Activated naive CD4-positive, alpha-beta T cell treated with anti-CD3 and anti-CD28 coated beads, Interleukin-2, amount 50 U/mL, for 24 hours (primary cell): ENCODE measurements around the gene ANO7.
"Not testable (repeated sequence)": the region's sequence is repeated elsewhere in the genome, so short reads cannot be mapped to it uniquely, and the experiment has no call there.

Source experiments
- H3K27ac Mint-ChIP-seq: one replicate; pipeline ENCODE4 v1.8.0; 2021; ENCODE audit warnings: mild to moderate bottlenecking, mixed read lengths
- H3K27me3 Mint-ChIP-seq: one replicate; pipeline ENCODE4 v1.8.0; 2021; ENCODE audit warnings: mixed read lengths
- H3K36me3 Mint-ChIP-seq: one replicate; pipeline ENCODE4 v1.8.0; 2021; ENCODE audit warnings: mixed read lengths
- H3K4me1 Mint-ChIP-seq: one replicate; pipeline ENCODE4 v1.8.0; 2021; ENCODE audit warnings: mixed read lengths
- H3K4me3 Mint-ChIP-seq: one replicate; pipeline ENCODE4 v1.8.0; 2021; ENCODE audit warnings: mild to moderate bottlenecking, mixed read lengths
- H3K9me3 Mint-ChIP-seq: one replicate; pipeline ENCODE4 v1.8.0; 2021; ENCODE audit warnings: mixed read lengths

The ANO7 gene

DNA sequence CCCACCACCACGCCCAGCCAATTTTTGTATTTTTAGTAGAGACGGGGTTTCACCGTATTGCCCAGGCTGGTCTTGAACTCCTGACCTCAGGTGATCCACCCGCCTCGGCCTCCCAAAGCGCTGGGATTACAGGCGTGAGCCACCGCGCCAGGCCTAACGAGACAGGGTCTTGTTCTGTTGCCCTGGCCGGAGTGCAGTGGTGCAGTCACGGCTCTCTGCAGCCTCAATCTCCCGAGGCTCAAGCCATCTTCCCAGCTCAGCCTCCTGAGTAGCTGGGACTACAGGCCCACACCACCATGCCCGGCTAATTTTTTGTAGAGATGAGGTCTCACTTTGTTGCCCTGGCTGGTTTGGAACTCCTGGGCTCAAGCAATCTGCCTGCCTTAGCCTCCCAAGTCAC, 8.8 kb downstream of the ANO7 start:
- not testable (repeated sequence) for H3K4me1 Mint-ChIP-seq, H3K27ac Mint-ChIP-seq, H3K4me3 Mint-ChIP-seq, H3K36me3 Mint-ChIP-seq, H3K9me3 Mint-ChIP-seq, H3K27me3 Mint-ChIP-seq

DNA sequence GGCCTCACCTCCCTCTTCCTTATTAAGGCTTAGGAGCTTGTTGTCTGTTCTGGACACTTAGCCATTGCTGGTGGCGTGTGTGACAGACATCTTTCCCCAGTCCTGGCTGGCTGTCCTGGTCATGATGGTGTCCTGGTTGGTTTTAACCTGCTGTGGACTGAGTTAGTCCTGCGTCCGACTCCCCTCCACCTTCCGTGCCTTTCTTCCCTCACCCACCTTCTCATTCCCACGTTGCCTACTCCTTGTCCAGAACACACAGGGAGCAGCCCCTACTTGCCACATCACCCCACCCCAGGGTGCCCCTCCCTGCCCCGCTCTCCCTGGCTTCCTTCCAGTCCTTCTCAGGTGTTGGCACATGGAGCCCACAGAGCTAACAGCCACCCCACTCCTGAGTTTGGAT, 9.5 kb downstream of the ANO7 start:
- H3K4me3 Mint-ChIP-seq: no peak overlapping the region
- no peaks in the 10 kb centered on the region for H3K9me3 Mint-ChIP-seq
- no peaks in the 10 kb centered on the region for H3K4me1 Mint-ChIP-seq
- no peak overlapping the region for H3K27ac Mint-ChIP-seq
- no peaks in the 10 kb centered on the region for H3K36me3 Mint-ChIP-seq
- H3K27me3 Mint-ChIP-seq: no peaks in the 10 kb centered on the region

DNA sequence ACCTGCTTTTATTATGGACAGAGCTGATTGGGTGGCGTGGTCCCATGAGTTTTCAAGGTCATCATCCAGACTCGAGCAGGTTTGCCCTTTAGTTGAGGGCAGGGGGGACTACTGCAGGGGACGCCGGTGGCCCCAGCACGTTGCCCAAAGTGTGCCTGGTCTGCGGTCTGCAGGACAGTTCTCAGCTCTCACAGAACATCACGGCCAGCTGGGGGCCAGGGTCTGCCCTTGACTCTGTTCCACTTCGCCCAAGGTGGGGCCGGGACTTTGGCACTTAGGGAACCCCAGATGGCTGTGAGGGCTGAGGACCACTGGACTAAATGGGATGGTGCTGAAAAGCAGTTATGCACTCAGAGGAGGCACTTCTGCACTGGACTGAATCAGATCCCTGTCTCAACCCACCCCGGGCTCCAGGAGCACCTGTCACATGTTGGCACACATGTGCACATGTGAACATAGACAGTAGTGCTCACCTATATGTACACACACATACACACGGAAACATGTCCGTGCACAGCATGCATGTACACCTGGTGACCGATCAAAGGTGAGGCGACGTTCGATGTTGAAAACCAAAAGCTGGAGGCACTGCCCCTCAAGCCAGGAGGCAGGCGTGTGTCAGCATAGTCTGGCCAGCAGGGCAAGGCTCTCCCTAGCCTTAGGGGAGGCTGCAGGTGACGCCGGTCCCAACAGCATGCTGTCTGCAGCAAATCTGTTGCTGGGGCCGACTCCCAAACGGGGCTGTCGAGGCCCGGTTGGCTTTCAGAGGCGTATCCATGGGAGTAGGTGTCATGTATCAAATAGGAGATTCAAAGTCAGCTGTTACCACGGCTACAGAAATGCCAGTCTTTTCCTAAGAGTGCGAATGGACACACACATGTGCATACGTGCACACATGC, 10.2 kb downstream of the ANO7 start:
- H3K27me3 Mint-ChIP-seq: no peaks in the 10 kb centered on the region
- no peak overlapping the region for H3K27ac Mint-ChIP-seq
- H3K4me1 Mint-ChIP-seq: no peaks in the 10 kb centered on the region
- no peak overlapping the region for H3K4me3 Mint-ChIP-seq
- H3K36me3 Mint-ChIP-seq: no peaks in the 10 kb centered on the region
- H3K9me3 Mint-ChIP-seq: no peaks in the 10 kb centered on the region

DNA sequence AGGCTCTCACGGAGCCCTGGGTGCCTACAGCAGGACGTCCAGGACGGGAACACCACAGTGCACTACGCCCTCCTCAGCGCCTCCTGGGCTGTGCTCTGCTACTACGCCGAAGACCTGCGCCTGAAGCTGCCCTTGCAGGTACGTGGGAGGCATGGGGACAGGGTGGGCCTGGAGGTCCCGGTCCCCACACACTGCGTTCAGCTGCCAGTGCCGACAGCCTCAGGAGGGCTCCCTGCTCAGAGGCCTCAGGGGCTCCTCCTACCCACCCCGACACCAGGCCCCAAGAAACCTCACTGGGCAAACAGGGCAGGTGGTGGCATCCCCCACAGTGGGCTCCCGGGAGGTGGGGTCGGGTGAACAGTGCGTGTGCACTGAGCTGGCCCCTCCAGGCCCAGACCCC, 10.8 kb downstream of the ANO7 start:
- Mint-ChIP-seq H3K4me3 (no peak overlapping the region), H3K4me1 (no peaks in the 10 kb centered on the region), H3K27ac (no peak overlapping the region), H3K9me3 (no peaks in the 10 kb centered on the region), H3K27me3 (no peaks in the 10 kb centered on the region), H3K36me3 (no peaks in the 10 kb centered on the region)

DNA sequence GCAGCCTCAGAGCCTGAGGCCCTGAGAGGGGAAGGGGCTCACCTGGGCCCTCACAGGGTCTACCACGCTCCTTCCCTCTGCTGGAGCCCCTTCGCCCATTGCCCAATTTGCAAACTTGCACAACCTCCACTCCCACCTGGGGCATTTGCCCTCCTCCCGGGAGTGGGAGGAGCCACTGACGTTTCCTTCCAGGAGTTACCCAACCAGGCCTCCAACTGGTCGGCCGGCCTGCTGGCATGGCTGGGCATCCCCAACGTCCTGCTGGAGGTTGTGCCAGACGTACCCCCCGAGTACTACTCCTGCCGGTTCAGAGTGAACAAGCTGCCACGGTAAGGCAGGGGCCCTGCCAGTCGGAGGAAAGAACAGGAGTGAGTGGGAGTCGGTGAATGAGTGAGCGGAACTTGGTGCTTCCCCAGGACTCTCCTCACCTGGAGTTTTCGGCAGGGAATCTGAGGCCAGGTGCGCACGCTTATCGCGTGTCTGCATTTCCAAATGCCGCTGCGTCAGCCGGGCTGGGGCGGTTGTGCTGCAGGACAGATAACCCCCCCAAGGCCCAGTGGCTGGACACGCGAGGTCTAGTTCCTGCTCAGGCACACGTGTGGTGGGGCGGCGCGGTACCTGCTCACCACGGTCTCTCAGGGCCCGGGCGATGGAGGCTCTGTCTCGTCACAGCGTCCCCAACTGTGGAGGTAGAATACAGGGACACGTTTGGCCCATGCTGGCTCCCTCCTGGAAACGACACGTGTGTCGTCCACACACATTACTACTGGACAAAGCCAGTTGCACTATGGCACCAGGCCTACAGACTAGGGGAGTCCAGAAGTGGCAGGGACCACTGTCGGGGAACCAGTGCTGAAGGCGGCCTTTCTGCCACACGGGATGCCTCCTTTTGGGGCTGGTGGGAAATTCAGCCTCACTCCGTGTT, 11.7 kb downstream of the ANO7 start:
- H3K4me1 Mint-ChIP-seq: no peaks in the 10 kb centered on the region
- no peaks in the 10 kb centered on the region for H3K9me3 Mint-ChIP-seq
- H3K27me3 Mint-ChIP-seq: no peaks in the 10 kb centered on the region
- no peak overlapping the region for H3K27ac Mint-ChIP-seq
- no peak overlapping the region for H3K4me3 Mint-ChIP-seq
- no peaks in the 10 kb centered on the region for H3K36me3 Mint-ChIP-seq

DNA sequence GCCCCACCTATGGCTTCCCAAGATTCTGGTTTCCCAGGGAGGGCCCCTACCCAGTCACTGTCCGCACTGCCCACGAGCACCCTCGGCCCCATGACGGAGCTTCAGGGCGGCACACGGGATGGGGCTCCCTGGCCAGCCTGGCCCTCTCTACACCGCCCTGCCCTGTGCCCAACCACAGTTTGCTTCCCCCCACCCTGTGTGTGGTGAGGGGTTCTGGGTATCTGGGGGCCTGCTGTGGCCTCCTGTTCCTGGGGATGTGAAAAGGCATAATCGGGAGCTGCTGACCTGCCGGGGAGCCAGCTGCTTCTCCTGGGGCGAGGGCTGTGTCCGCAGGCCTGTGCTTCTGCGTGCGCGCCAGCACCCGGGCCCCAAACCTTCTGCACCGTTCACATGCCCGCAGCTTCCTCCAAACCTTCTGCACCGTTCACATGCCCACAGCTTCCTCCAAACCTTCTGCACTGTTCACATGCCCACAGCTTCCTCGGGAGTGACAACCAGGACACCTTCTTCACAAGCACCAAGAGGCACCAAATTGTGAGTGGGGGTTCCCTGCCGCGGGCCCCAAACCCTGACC, 12.4 kb downstream of the ANO7 start:
- Mint-ChIP-seq H3K36me3 (no peaks in the 10 kb centered on the region), H3K4me1 (no peaks in the 10 kb centered on the region), H3K27ac (no peak overlapping the region), H3K27me3 (no peaks in the 10 kb centered on the region), H3K9me3 (no peaks in the 10 kb centered on the region), H3K4me3 (no peak overlapping the region)

DNA sequence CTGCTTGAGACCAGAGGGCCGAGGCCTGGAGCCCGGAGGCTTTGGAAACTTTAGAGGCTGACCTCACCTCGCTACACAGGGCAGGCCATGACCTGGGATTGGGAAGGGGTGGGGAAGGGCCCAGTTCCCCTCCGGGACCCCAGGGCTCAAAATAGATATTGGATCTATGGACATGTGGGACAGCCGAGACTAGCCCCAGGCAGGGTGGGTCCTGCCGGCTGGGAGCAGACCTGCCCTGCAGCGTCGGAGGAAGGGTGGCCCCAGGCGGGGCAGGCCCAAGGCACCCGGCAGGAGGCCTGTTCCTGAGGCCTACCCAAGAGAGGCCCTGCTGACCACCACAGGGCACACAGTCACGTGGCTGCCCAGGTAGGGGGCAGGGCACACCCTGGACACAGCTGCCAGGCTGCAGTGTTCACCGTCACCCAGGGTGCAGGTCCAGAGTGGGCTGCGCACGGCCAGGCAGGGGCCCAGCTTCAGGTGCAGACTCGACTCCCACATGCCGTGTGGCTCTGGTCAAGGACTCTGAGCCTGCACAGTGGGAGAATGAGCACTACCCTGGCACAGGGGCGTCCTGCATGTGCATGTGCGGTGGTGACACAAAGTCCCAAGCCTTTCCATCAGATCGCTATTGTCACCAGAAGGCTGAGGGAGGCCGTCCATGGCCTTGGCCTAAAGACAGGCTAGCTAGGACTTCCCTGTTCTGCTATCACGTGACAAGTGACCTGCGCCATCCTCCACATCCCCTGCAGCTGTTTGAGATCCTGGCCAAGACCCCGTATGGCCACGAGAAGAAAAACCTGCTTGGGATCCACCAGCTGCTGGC, 13.2 kb downstream of the ANO7 start:
- H3K27ac Mint-ChIP-seq: no peak overlapping the region
- no peaks in the 10 kb centered on the region for H3K4me1 Mint-ChIP-seq
- no peaks in the 10 kb centered on the region for H3K27me3 Mint-ChIP-seq
- H3K4me3 Mint-ChIP-seq: no peak overlapping the region
- no peaks in the 10 kb centered on the region for H3K36me3 Mint-ChIP-seq
- no peaks in the 10 kb centered on the region for H3K9me3 Mint-ChIP-seq

DNA sequence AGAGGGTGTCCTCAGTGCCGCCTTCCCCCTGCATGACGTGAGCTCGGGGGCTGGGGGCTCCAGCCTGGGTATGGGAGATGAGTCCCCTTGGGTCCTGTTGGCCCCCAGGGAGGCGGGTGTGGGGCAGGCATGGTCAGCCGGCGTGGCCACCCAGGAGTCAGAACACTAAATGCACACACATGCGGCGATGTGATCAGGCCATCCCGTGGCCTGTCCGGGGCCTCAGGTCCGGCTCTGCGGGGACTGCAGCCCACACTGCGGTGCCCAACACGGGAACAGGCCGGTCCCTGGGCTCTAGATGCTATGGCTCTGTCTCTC, 13.8 kb downstream of the ANO7 start:
- Mint-ChIP-seq H3K27me3 (no peaks in the 10 kb centered on the region), H3K4me3 (no peak overlapping the region), H3K9me3 (no peaks in the 10 kb centered on the region), H3K4me1 (no peaks in the 10 kb centered on the region), H3K27ac (no peak overlapping the region), H3K36me3 (no peaks in the 10 kb centered on the region)

DNA sequence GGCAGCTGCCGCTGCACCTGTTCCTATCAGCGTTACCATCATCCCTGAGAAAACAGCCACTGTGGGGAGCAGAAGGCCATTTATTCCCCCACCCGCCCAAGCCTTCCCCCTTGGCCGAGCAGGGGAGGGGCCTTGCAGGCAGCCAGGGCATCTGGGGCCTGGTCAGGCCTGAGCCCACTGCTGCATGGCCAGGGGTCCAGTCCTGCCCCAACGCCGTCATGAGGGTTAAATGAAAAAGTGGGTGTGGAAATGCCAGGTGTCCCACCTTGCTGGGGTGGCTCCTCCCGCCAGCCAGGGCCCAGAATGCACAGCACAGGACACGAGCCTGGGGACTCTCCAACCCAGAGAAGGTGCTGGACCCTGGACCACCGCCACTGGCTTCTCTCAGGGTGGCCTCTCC, 14.2 kb downstream of the ANO7 start:
- no peaks in the 10 kb centered on the region for H3K4me1 Mint-ChIP-seq
- no peaks in the 10 kb centered on the region for H3K9me3 Mint-ChIP-seq
- H3K36me3 Mint-ChIP-seq: no peaks in the 10 kb centered on the region
- no peak overlapping the region for H3K4me3 Mint-ChIP-seq
- no peaks in the 10 kb centered on the region for H3K27me3 Mint-ChIP-seq
- no peak overlapping the region for H3K27ac Mint-ChIP-seq

DNA sequence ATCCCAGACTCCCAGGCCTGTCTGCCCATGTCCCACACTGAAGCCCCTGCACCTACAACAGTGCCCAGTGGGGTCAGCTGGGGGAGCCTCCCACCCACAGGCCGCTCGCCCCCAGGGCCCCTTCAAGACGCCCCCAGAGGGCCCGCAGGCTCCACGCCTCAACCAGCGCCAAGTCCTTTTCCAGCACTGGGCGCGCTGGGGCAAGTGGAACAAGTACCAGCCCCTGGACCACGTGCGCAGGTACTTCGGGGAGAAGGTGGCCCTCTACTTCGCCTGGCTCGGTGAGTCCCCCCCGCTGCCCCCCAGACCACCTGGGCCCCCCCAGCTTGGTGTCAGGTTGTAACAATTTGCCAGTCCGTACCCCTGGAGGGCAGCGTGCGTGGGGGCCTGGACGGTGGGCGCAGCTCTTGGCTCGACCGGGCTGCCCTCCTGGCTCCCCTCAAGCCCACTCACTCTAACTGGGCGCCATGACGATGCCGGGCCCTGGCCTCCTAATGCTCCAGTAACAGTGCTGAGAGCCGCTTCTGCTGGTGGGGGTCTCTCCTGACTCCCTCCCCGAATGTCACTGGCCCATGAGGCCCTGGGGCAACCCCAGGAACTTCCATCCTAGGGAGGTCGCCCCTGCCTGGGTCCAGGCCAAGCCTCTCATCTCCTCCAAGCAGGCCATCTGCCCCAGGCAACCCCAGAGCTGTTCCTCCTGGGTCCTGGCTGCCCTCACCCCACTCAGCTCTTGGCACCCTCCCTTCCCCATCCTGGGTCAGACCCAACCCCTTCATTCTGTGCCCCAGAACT, 14.9 kb downstream of the ANO7 start:
- Mint-ChIP-seq H3K36me3 (no peaks in the 10 kb centered on the region), H3K27me3 (no peaks in the 10 kb centered on the region), H3K4me1 (no peaks in the 10 kb centered on the region), H3K27ac (no peak overlapping the region), H3K4me3 (no peak overlapping the region), H3K9me3 (no peaks in the 10 kb centered on the region)

DNA sequence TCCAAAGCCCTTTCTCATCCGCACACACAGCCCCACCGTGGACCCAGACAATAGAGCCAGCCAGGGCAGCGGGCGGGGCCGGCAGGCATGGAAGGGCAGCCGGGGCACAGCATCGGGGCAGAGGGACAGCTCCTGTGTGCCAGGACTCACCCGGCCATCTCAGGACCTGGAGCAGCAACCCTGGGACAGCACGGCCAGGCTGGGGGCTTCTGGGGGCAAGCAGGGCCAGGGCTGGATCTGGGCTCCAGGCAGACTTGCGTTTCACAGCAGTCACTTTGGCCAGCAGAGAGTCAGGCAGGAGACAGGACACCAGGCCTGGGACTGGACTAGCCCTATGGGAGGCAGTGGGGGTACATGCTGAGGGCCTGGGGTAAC, 15.5 kb downstream of the ANO7 start:
- no peaks in the 10 kb centered on the region for H3K27me3 Mint-ChIP-seq
- no peak overlapping the region for H3K27ac Mint-ChIP-seq
- H3K36me3 Mint-ChIP-seq: no peaks in the 10 kb centered on the region
- H3K4me1 Mint-ChIP-seq: no peaks in the 10 kb centered on the region
- no peak overlapping the region for H3K4me3 Mint-ChIP-seq
- no peaks in the 10 kb centered on the region for H3K9me3 Mint-ChIP-seq

DNA sequence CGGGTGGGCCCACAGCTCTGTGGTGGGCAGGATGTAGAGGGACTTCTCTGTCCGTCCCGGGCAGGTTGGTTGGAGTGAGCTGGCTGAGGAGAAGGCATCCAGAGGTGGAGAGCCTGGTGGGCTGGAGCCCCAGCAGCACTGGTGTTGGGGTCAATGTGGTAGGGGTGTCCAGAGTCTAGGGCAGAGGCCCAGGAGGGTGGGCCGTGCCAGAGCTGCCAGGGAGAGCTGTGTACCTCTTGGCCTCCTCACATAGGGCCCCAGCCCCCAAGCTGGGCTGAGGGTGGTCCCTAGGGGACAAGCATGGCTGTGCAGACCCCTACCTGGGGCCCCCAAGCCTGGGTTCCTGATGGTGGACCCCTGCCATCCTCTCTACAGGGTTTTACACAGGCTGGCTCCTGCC, 16.0 kb downstream of the ANO7 start:
- H3K9me3 Mint-ChIP-seq: no peaks in the 10 kb centered on the region
- no peak overlapping the region for H3K4me3 Mint-ChIP-seq
- H3K36me3 Mint-ChIP-seq: no peaks in the 10 kb centered on the region
- H3K27ac Mint-ChIP-seq: no peak overlapping the region
- no peaks in the 10 kb centered on the region for H3K27me3 Mint-ChIP-seq
- no peaks in the 10 kb centered on the region for H3K4me1 Mint-ChIP-seq

DNA sequence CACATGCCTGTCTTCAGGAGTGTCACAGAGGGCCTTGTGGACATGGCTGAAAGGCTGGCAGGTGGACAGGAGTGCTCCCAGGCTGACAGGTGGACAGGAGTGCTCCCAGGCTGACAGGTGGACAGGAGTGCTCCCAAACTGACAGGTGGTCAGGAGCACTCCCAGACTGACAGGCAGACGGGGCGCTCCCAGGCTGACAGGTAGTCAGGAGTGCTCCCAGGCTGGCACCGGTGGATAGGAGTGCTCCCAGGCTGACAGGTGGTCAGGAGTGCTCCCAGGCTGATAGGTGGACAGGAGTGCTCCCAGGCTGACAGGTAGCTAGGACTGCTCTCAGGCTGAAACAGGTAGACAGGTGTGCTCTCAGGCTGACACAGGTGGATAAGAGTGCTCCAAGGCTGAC, 16.6 kb downstream of the ANO7 start:
- no peak overlapping the region for H3K27ac Mint-ChIP-seq
- no peaks in the 10 kb centered on the region for H3K9me3 Mint-ChIP-seq

DNA sequence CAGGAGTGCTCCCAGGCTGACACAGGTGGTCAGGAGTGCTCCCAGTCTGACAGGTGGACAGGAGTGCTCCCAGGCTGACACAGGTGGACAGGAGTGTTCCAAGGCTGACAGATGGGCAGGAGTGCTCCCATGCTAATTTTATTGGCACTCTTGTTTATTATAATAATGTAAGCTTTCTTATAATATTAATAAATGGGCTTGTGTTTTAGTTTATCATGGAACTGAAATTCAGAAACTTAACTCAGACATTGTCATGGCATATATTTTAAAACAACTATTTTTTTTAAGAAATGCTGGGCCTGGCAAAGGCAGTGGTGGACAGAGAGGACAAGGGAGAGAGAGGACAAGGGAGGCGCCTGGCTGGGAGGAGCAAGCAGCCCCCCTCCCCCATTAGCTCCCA, 18.7 kb downstream of the ANO7 start:
- no peaks in the 10 kb centered on the region for H3K9me3 Mint-ChIP-seq
- no peaks in the 10 kb centered on the region for H3K36me3 Mint-ChIP-seq
- H3K27me3 Mint-ChIP-seq: no peaks in the 10 kb centered on the region
- H3K4me3 Mint-ChIP-seq: no peak overlapping the region
- no peaks in the 10 kb centered on the region for H3K4me1 Mint-ChIP-seq
- H3K27ac Mint-ChIP-seq: no peak overlapping the region

More for the DNA sequence above, 16.6 kb downstream of the ANO7 start:
- Mint-ChIP-seq H3K36me3 (no peaks in the 10 kb centered on the region), H3K4me3 (no peak overlapping the region), H3K4me1 (no peaks in the 10 kb centered on the region), H3K27me3 (no peaks in the 10 kb centered on the region)

DNA sequence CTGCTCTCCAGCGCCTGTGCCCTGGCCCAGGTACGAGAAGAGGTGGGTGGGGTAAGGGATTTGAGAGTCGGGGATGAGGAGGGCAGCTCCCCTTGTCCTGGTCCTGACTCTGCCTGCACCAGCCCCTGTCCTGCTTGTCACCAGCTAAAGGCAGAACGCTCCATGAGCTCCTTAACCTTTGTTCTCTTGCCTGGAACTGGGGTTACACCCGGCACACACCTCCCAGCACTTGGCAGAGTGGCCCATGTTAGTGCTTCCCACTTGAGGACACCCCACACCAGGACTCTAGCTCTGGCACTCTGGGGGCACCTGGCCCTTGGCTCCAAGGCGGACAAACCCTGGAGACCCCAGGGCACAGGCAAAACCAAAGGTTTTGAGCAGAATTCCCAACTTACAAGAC, 19.2 kb downstream of the ANO7 start:
- H3K27ac Mint-ChIP-seq: no peak overlapping the region
- no peaks in the 10 kb centered on the region for H3K36me3 Mint-ChIP-seq
- no peaks in the 10 kb centered on the region for H3K4me1 Mint-ChIP-seq
- no peaks in the 10 kb centered on the region for H3K9me3 Mint-ChIP-seq
- no peak overlapping the region for H3K4me3 Mint-ChIP-seq
- H3K27me3 Mint-ChIP-seq: no peaks in the 10 kb centered on the region
